HG02943 (cell line): ENCODE data around the gene PAQR4.
"Not testable (repeated sequence)": the region's sequence is repeated elsewhere in the genome, so short reads cannot be mapped to it uniquely, and the experiment has no call there.

Experiments used
- ATAC-seq: cut with Tn5 transposase; IDR thresholded peaks from one replicate; pipeline ENCODE4 v1.9.1; 2021; ENCODE audit warnings: mild to moderate bottlenecking, low read depth, moderate library complexity; ENCODE audit not compliant: unreplicated experiment

PAQR4 gene

GRCh38 chr16:2968738-2969544 is at the start of gene PAQR4:
PAQR4 (plus strand) TSS chr16:2969348; CDS start chr16:2969675, 327 bp downstream.
- peak; percentile 64 for ATAC-seq

- no peak for ATAC-seq
Observed at GRCh38 chr16:2919511-2920255, 49.5 kb upstream of the PAQR4 start.

- no peak for ATAC-seq
Observed at GRCh38 chr16:2923481-2923880, 45.7 kb upstream of the PAQR4 start.

GRCh38 chr16:2924901-2925755 is 44.0 kb upstream of the PAQR4 start:
- ATAC-seq = no peak

GRCh38 chr16:2925951-2926649 is 43.0 kb upstream of the PAQR4 start:
- no peak for ATAC-seq

GRCh38 chr16:2926650-2926999 is 42.5 kb upstream of the PAQR4 start:
- no peak for ATAC-seq

GRCh38 chr16:2927010-2927646 is 42.0 kb upstream of the PAQR4 start:
- no peak for ATAC-seq

- ATAC-seq = not testable (repeated sequence)
Observed at GRCh38 chr16:2928151-2928550, 41.0 kb upstream of the PAQR4 start.

- no peak for ATAC-seq
Observed at GRCh38 chr16:2928796-2929195, 40.4 kb upstream of the PAQR4 start.

- no peak for ATAC-seq
Observed at GRCh38 chr16:2929693-2930092, 39.5 kb upstream of the PAQR4 start.

- no peak for ATAC-seq
Observed at GRCh38 chr16:2930236-2930635, 38.9 kb upstream of the PAQR4 start.

GRCh38 chr16:2931231-2931914 is 37.8 kb upstream of the PAQR4 start:
- not testable (repeated sequence) for ATAC-seq

- ATAC-seq = no peak
Observed at GRCh38 chr16:2933136-2933535, 36.0 kb upstream of the PAQR4 start.

- no peak for ATAC-seq
Observed at GRCh38 chr16:2933701-2934100, 35.4 kb upstream of the PAQR4 start.

GRCh38 chr16:2934450-2934849 is 34.7 kb upstream of the PAQR4 start:
- no peak for ATAC-seq

- ATAC-seq = no peak
Observed at GRCh38 chr16:2936436-2937011, 32.6 kb upstream of the PAQR4 start.

GRCh38 chr16:2937170-2937569 is 32.0 kb upstream of the PAQR4 start:
- ATAC-seq = no peak

GRCh38 chr16:2938206-2938605 is 30.9 kb upstream of the PAQR4 start:
- no peak for ATAC-seq

GRCh38 chr16:2939968-2940367 is 29.2 kb upstream of the PAQR4 start:
- ATAC-seq = no peak
